IMR-90 (cell line): Measurements from ENCODE around the gene PTPRH. TPM values are rescaled to one million over a fixed set of nuclear protein-coding genes. Genes with fewer than 3 reads are reported as not detected.
A peak's percentile ranks its signal among the peaks of the same experiment; 100 is the strongest.

Experiments used
- ATAC-seq: fragments of 200-7000 bp; cut with Tn5 transposase; 2 replicates; pipeline ENCODE4 v1.9.1; 2020; ENCODE audit warnings: low read depth, mild to moderate bottlenecking, moderate library complexity
- BruUV-seq: library from RNA; stranded (reverse); fragments of 400-500 nt; replicated peaks from 2 replicates; lab custom pipeline; 2021; lab: Mats Ljungman, UMichigan
- CTCF ChIA-PET: fragments of 300-600 bp; formaldehyde crosslinking; extraction: SDS; loops from one replicate; lab custom pipeline; 2021; ENCODE audit warnings: antibody characterized with exemption; lab: Yijun Ruan, JAX
- POLR2A ChIA-PET: fragments of 300-600 bp; sonication (Branson Sonifier 250); formaldehyde crosslinking; loops from one replicate; lab custom pipeline; 2022; ENCODE audit warnings: antibody characterized with exemption; ENCODE audit not compliant: unreplicated experiment; lab: Charles Lee
- DNase-seq: peaks from one replicate; pipeline ENCODE4 v3.0.0; 2013
- H2AFZ ChIP-seq: replicated peaks from 2 replicates; pipeline ENCODE3; 2013; ENCODE audit warnings: low read length, mild to moderate bottlenecking; ENCODE audit not compliant: poor library complexity
- H2AK5ac ChIP-seq: 2 replicates; pipeline ENCODE4 v1.6.1; 2013; ENCODE audit warnings: low read depth, low read length, inconsistent platforms
- H2AK9ac ChIP-seq: replicated peaks from 2 replicates; pipeline ENCODE3; 2013; ENCODE audit warnings: mild to moderate bottlenecking, low read depth, low read length, moderate library complexity; ENCODE audit not compliant: poor library complexity
- H2BK120ac ChIP-seq: 2 replicates; pipeline ENCODE4 v1.6.1; 2013; ENCODE audit warnings: low read depth, low read length, inconsistent platforms
- H2BK15ac ChIP-seq: 3 replicates; pipeline ENCODE4 v1.6.1; 2013; ENCODE audit warnings: low read depth, low read length, inconsistent platforms
- H2BK20ac ChIP-seq: 2 replicates; pipeline ENCODE4 v1.6.1; 2013; ENCODE audit warnings: low read depth, mild to moderate bottlenecking, inconsistent platforms, low read length, moderate library complexity
- H2BK5ac ChIP-seq: 2 replicates; pipeline ENCODE4 v1.6.1; 2013; ENCODE audit warnings: mild to moderate bottlenecking, low read depth, low read length, inconsistent platforms; ENCODE audit not compliant: poor library complexity, severe bottlenecking
- H3K14ac ChIP-seq: replicated peaks from 2 replicates; pipeline ENCODE4 v1.6.1; 2013; ENCODE audit warnings: low read depth, low read length, inconsistent platforms
- H3K18ac ChIP-seq: 2 replicates; pipeline ENCODE4 v1.6.1; 2013; ENCODE audit warnings: low read depth, low read length, control low read depth
- H3K23ac ChIP-seq: 2 replicates; pipeline ENCODE4 v1.6.1; 2013; ENCODE audit warnings: low read depth, low read length, inconsistent platforms
- H3K27ac ChIP-seq: 2 replicates; pipeline ENCODE4 v1.5.1; 2013; ENCODE audit warnings: mild to moderate bottlenecking, control low read depth, low read length; ENCODE audit not compliant: insufficient read depth
- H3K27me3 ChIP-seq: 2 replicates; pipeline ENCODE4 v1.6.1; 2013; ENCODE audit warnings: low read length; ENCODE audit not compliant: control insufficient read depth, insufficient read depth
- H3K36me3 ChIP-seq: 2 replicates; pipeline ENCODE4 v1.6.1; 2013; ENCODE audit warnings: low read length, mixed read lengths; ENCODE audit not compliant: control insufficient read depth, insufficient read depth
- H3K4ac ChIP-seq: 2 replicates; pipeline ENCODE4 v1.6.1; 2013; ENCODE audit warnings: low read depth, low read length, inconsistent platforms
- H3K4me1 ChIP-seq: 2 replicates; pipeline ENCODE4 v1.6.1; 2013; ENCODE audit warnings: low read length, mixed read lengths; ENCODE audit not compliant: control insufficient read depth, insufficient read depth
- H3K4me2 ChIP-seq: 2 replicates; pipeline ENCODE4 v1.6.1; 2013; ENCODE audit warnings: low read depth, mild to moderate bottlenecking, control low read depth, low read length, moderate library complexity
- H3K4me3 ChIP-seq: 2 replicates; pipeline ENCODE4 v1.5.1; 2013; ENCODE audit warnings: low read depth, mild to moderate bottlenecking, control low read depth, low read length, moderate library complexity; ENCODE audit not compliant: insufficient read depth
- H3K56ac ChIP-seq: 2 replicates; pipeline ENCODE4 v1.6.1; 2013; ENCODE audit warnings: low read length, inconsistent platforms; ENCODE audit not compliant: insufficient read depth; ENCODE audit errors: extremely low read depth
- H3K79me1 ChIP-seq, 2 experiments: 2 replicates each; pipeline ENCODE4 v1.6.1; 2013; ENCODE audit warnings: low read length in 2 of 2, inconsistent platforms in 1 of 2, low read depth in 1 of 2
- H3K9ac ChIP-seq: 2 replicates; pipeline ENCODE4 v1.6.1; 2013; ENCODE audit warnings: low read depth, low read length, control low read depth
- H3K9me1 ChIP-seq: 2 replicates; pipeline ENCODE4 v1.6.1; 2013; ENCODE audit warnings: low read length, inconsistent platforms; ENCODE audit not compliant: insufficient read depth
- H3K9me3 ChIP-seq: 2 replicates; pipeline ENCODE4 v1.6.1; 2013; ENCODE audit warnings: low read length; ENCODE audit not compliant: control insufficient read depth, insufficient read depth
- H4K20me1 ChIP-seq: 2 replicates; pipeline ENCODE4 v1.6.1; 2013; ENCODE audit warnings: low read length, inconsistent platforms; ENCODE audit not compliant: insufficient read depth
- H4K5ac ChIP-seq: 2 replicates; pipeline ENCODE4 v1.6.1; 2013; ENCODE audit warnings: mild to moderate bottlenecking, low read depth, low read length, control low read depth
- H4K8ac ChIP-seq, 2 experiments: 2 replicates each; pipeline ENCODE4 v1.6.1; 2013; ENCODE audit warnings: low read depth in 2 of 2, low read length in 2 of 2, control low read depth in 1 of 2, inconsistent platforms in 1 of 2
- H4K91ac ChIP-seq: 2 replicates; pipeline ENCODE4 v1.6.1; 2013; ENCODE audit warnings: low read depth, low read length, inconsistent platforms; ENCODE audit not compliant: insufficient read depth
- CEBPB ChIP-seq: IDR thresholded peaks from 2 replicates; pipeline ENCODE4 v1.6.1; 2012; ENCODE audit warnings: low read depth, low read length, improper control_type of control experiment
- CHD1 ChIP-seq: IDR thresholded peaks from 2 replicates; pipeline ENCODE4 v1.6.1; 2012; ENCODE audit warnings: low read depth, low read length, improper control_type of control experiment
- MAFK ChIP-seq: IDR thresholded peaks from 2 replicates; pipeline ENCODE4 v1.6.1; 2012; ENCODE audit warnings: low read depth, low read length, improper control_type of control experiment
- MXI1 ChIP-seq: IDR thresholded peaks from 2 replicates; pipeline ENCODE4 v1.6.1; 2012; ENCODE audit warnings: low read depth, mild to moderate bottlenecking, low read length, moderate library complexity, borderline replicate concordance
- POLR2A ChIP-seq: IDR thresholded peaks from 2 replicates; pipeline ENCODE4 v1.6.1; 2012; ENCODE audit warnings: mild to moderate bottlenecking, low read depth, low read length
- RAD21 ChIP-seq: IDR thresholded peaks from 2 replicates; pipeline ENCODE4 v1.6.1; 2012; ENCODE audit warnings: low read length, improper control_type of control experiment
- RCOR1 ChIP-seq: IDR thresholded peaks from 2 replicates; pipeline ENCODE4 v1.6.1; 2012; ENCODE audit warnings: mild to moderate bottlenecking, low read length, improper control_type of control experiment; ENCODE audit not compliant: insufficient replicate concordance
- RFX5 ChIP-seq: IDR thresholded peaks from 2 replicates; pipeline ENCODE4 v1.8.0; 2012; ENCODE audit warnings: low read depth, mild to moderate bottlenecking, low read length, moderate library complexity
- SMC3 ChIP-seq: fragments of 150-350 bp; IDR thresholded peaks from 2 replicates; pipeline ENCODE4 v1.6.1; 2016; ENCODE audit warnings: low read depth, mild to moderate bottlenecking, antibody characterized with exemption, low read length, moderate library complexity
- WGBS, 2 experiments: methylation state at CpG; one replicate each; pipeline versions ENCODE4 v1.1.5 to v1.1.7; 2013; ENCODE audit warnings: missing lambda C conversion rate in 2 of 2; ENCODE audit not compliant: insufficient read length in 1 of 2; ENCODE audit errors: extremely low coverage in 2 of 2; 5-methylcytosine and 5-hydroxymethylcytosine counted together
- dilution Hi-C: fragments of 300-500 bp; cut with HindIII; formaldehyde crosslinking; loops from one replicate; pipeline ENCODE4 v1.14.3; 2018; ENCODE audit warnings: low sequenced_read_pairs; ENCODE audit not compliant: unreplicated experiment
- in situ Hi-C: fragments of 300-500 bp; cut with MboI; formaldehyde crosslinking; loops from 3 replicates; pipeline ENCODE4 v1.14.3; 2019; ENCODE audit warnings: low sequenced_read_pairs, inconsistent platforms, mixed read lengths
- intact Hi-C: fragments of 100-400 bp; cut with micrococcal nuclease; formaldehyde crosslinking; loops from 2 replicates; pipeline ENCODE4 v1.10.0; 2022
- polyA plus RNA-seq, 3 experiments: library from polyadenylated mRNA; depleted of rRNA; stranded (reverse); fragments of >200 nt; gene quantifications; 2 replicates each; pipeline ENCODE4 v1.2.3, GENCODE V29; 2012; ENCODE audit warnings: low replicate concordance in 1 of 3
- total RNA-seq: library from RNA; depleted of rRNA; stranded (reverse); fragments of >200 nt; gene quantifications from 2 replicates; pipeline ENCODE4 v1.2.3, GENCODE V29; 2012
- TF ChIP-seq, protein P1 (sequence below): fragments of 150-350 bp; IDR thresholded peaks from 2 replicates; pipeline ENCODE4 v1.6.1; 2017; ENCODE audit warnings: mild to moderate bottlenecking, antibody characterized with exemption, low read length, low read depth
- TF ChIP-seq, protein P2 (sequence below): conservative IDR thresholded peaks from 2 replicates; pipeline ENCODE4 v1.5.1; 2012; ENCODE audit warnings: mild to moderate bottlenecking, low read depth, low read length, improper control_type of control experiment

The PTPRH gene
- total and polyA plus RNA-seq, 2 of the 4 experiments (the other 2 are of a cell fraction), result 1.3 to 3.4 TPM

DNA sequence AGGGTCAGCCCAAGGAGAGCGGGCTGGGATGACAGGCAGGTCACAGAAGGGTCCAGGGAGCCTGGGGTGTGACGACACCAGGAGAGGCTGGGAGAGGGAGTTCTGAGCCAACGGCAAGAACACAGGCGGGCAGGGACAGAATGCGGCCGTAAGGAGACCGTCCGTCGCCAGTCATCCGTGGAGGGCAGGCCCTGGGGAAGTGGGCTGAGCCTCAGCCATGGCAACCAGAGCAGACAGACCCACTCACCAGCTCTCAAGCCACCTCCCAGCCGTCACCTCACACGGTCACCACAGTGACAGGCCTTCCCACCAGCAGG lies 22.9 kb upstream of the PTPRH start:
- no peak for DNase-seq
- Histone ChIP-seq H4K91ac (no peak overlapping the region), H3K9me1 (peaks cover 2% of the 10 kb centered on the region), H3K36me3 (peaks cover 61% of the 10 kb centered on the region), H3K4me3 (no peak overlapping the region), H3K9ac (no peak overlapping the region), H3K27me3 (no peaks in the 10 kb centered on the region), H3K27ac (no peak overlapping the region), H3K14ac (no peak overlapping the region), H3K18ac (no peak overlapping the region), H2AK9ac (peak overlapping the region; percentile 42), H3K4me2 (no peak overlapping the region), H4K5ac (no peak overlapping the region), H2BK120ac (no peak overlapping the region), H4K20me1 (peaks cover 15% of the 10 kb centered on the region), H3K56ac (no peak overlapping the region), H3K9me3 (no peaks in the 10 kb centered on the region), H2BK20ac (no peak overlapping the region), H2BK15ac (no peak overlapping the region), H2AFZ (no peak overlapping the region), H3K4me1 (no peaks in the 10 kb centered on the region), H2BK5ac (no peak overlapping the region), H2AK5ac (no peak overlapping the region), H4K8ac (no peak overlapping the region), H3K79me1 (peaks cover 6 to 20% of the 10 kb centered on the region in 2 experiments; a peak in 3 of 4 replicates), H3K23ac (no peak overlapping the region), H3K4ac (no peak overlapping the region)
- 71% methylated on average over 7 of the region's 12 CpGs; no CpG with 5 or more reads in 1 of the 2 experiments for WGBS, 2 experiments
- dilution Hi-C loops (no loop called here), intact Hi-C loops (no loop called here), in situ Hi-C loops (no loop called here)
- ChIA-PET CTCF (no interaction called here), POLR2A (no interaction called here)
- ATAC-seq, result no peak
- TF ChIP-seq RCOR1, result no peak
- TF ChIP-seq, protein P1, sequence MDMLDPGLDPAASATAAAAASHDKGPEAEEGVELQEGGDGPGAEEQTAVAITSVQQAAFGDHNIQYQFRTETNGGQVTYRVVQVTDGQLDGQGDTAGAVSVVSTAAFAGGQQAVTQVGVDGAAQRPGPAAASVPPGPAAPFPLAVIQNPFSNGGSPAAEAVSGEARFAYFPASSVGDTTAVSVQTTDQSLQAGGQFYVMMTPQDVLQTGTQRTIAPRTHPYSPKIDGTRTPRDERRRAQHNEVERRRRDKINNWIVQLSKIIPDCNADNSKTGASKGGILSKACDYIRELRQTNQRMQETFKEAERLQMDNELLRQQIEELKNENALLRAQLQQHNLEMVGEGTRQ, result no peak
- TF ChIP-seq MXI1, result no peak
- TF ChIP-seq, protein P2, sequence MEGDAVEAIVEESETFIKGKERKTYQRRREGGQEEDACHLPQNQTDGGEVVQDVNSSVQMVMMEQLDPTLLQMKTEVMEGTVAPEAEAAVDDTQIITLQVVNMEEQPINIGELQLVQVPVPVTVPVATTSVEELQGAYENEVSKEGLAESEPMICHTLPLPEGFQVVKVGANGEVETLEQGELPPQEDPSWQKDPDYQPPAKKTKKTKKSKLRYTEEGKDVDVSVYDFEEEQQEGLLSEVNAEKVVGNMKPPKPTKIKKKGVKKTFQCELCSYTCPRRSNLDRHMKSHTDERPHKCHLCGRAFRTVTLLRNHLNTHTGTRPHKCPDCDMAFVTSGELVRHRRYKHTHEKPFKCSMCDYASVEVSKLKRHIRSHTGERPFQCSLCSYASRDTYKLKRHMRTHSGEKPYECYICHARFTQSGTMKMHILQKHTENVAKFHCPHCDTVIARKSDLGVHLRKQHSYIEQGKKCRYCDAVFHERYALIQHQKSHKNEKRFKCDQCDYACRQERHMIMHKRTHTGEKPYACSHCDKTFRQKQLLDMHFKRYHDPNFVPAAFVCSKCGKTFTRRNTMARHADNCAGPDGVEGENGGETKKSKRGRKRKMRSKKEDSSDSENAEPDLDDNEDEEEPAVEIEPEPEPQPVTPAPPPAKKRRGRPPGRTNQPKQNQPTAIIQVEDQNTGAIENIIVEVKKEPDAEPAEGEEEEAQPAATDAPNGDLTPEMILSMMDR, result no peak
- TF ChIP-seq POLR2A, result no peak
- no peak for TF ChIP-seq RFX5
- no peak for TF ChIP-seq SMC3
- TF ChIP-seq MAFK, result no peak
- TF ChIP-seq CHD1, result no peak
- TF ChIP-seq CEBPB, result no peak
- no peak for TF ChIP-seq RAD21
- no TSS peak for BruUV-seq
